ENCODE data around the gene ASAP2. TPM values are rescaled to one million over a fixed set of nuclear protein-coding genes. Genes with fewer than 3 reads are reported as not detected.

The ASAP2 gene
- total and polyA plus RNA-seq, 9 of the 15 experiments (the other 6 are each of a cell fraction or from before 2014, with no cell fraction given): 0.06 to 4.3 (median 3.1) TPM

DNA sequence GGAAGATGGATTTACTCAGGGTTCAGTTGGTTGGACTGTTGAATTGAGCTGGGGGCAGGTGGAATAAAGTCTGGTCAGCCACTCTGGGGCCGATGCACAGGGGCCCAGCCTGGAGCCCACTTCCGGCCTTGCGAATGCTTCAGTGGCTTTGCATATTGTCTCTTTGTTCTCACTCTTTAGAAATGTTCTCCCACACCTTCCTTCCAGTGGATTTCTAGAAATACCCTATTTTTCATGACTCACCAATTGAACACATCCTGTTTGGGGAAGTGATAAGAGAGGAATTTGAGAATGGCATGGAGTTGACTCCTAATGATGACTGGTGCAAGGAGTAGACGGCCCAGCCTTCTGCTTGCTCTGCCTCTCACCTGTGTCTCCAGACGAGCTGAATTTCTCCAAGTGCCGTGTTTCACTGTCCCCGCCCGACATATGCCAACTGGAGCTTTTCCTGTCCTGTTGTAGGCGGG is 28.1 kb downstream of the ASAP2 start (continued):
- TF ChIP-seq, protein P1, sequence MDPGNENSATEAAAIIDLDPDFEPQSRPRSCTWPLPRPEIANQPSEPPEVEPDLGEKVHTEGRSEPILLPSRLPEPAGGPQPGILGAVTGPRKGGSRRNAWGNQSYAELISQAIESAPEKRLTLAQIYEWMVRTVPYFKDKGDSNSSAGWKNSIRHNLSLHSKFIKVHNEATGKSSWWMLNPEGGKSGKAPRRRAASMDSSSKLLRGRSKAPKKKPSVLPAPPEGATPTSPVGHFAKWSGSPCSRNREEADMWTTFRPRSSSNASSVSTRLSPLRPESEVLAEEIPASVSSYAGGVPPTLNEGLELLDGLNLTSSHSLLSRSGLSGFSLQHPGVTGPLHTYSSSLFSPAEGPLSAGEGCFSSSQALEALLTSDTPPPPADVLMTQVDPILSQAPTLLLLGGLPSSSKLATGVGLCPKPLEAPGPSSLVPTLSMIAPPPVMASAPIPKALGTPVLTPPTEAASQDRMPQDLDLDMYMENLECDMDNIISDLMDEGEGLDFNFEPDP (CRISPR knock-in tag; IDR thresholded peaks at IDR 0.05): no peak
- TF ChIP-seq KDM2B (CRISPR knock-in tag; IDR thresholded peaks at IDR 0.05): no peak
- TF ChIP-seq, protein P2, sequence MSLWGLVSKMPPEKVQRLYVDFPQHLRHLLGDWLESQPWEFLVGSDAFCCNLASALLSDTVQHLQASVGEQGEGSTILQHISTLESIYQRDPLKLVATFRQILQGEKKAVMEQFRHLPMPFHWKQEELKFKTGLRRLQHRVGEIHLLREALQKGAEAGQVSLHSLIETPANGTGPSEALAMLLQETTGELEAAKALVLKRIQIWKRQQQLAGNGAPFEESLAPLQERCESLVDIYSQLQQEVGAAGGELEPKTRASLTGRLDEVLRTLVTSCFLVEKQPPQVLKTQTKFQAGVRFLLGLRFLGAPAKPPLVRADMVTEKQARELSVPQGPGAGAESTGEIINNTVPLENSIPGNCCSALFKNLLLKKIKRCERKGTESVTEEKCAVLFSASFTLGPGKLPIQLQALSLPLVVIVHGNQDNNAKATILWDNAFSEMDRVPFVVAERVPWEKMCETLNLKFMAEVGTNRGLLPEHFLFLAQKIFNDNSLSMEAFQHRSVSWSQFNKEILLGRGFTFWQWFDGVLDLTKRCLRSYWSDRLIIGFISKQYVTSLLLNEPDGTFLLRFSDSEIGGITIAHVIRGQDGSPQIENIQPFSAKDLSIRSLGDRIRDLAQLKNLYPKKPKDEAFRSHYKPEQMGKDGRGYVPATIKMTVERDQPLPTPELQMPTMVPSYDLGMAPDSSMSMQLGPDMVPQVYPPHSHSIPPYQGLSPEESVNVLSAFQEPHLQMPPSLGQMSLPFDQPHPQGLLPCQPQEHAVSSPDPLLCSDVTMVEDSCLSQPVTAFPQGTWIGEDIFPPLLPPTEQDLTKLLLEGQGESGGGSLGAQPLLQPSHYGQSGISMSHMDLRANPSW (CRISPR knock-in tag; IDR thresholded peaks at IDR 0.05): no peak
- TF ChIP-seq ZNF133 (CRISPR knock-in tag; IDR thresholded peaks at IDR 0.05): no peak
- no peak for TF ChIP-seq NCOA6 (IDR thresholded peaks at IDR 0.05)
- TF ChIP-seq, protein P3, sequence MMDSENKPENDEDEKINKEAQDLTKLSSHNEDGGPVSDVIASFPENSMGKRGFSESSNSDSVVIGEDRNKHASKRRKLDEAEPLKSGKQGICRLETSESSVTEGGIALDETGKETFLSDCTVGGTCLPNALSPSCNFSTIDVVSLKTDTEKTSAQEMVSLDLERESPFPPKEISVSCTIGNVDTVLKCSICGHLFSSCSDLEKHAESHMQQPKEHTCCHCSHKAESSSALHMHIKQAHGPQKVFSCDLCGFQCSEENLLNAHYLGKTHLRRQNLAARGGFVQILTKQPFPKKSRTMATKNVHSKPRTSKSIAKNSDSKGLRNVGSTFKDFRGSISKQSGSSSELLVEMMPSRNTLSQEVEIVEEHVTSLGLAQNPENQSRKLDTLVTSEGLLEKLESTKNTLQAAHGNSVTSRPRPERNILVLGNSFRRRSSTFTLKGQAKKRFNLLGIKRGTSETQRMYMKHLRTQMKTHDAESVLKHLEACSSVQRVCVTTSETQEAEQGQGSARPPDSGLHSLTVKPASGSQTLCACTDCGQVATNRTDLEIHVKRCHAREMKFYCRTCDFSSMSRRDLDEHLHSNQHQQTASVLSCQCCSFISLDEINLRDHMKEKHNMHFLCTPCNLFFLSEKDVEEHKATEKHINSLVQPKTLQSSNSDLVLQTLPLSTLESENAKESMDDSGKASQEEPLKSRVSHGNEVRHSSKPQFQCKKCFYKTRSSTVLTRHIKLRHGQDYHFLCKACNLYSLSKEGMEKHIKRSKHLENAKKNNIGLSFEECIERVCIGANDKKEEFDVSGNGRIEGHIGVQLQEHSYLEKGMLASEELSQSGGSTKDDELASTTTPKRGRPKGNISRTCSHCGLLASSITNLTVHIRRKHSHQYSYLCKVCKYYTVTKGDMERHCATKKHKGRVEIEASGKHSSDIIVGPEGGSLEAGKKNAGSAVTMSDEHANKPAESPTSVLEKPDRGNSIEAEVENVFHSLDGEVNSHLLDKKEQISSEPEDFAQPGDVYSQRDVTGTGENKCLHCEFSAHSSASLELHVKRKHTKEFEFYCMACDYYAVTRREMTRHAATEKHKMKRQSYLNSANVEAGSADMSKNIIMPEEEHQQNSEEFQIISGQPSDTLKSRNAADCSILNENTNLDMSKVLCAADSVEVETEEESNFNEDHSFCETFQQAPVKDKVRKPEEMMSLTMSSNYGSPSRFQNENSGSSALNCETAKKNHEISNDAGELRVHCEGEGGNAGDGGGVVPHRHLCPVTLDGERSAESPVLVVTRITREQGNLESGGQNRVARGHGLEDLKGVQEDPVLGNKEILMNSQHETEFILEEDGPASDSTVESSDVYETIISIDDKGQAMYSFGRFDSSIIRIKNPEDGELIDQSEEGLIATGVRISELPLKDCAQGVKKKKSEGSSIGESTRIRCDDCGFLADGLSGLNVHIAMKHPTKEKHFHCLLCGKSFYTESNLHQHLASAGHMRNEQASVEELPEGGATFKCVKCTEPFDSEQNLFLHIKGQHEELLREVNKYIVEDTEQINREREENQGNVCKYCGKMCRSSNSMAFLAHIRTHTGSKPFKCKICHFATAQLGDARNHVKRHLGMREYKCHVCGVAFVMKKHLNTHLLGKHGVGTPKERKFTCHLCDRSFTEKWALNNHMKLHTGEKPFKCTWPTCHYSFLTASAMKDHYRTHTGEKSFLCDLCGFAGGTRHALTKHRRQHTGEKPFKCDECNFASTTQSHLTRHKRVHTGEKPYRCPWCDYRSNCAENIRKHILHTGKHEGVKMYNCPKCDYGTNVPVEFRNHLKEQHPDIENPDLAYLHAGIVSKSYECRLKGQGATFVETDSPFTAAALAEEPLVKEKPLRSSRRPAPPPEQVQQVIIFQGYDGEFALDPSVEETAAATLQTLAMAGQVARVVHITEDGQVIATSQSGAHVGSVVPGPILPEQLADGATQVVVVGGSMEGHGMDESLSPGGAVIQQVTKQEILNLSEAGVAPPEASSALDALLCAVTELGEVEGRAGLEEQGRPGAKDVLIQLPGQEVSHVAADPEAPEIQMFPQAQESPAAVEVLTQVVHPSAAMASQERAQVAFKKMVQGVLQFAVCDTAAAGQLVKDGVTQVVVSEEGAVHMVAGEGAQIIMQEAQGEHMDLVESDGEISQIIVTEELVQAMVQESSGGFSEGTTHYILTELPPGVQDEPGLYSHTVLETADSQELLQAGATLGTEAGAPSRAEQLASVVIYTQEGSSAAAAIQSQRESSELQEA (IDR thresholded peaks at IDR 0.05; ENCODE audit: low read depth): no peak
- TF ChIP-seq SRSF1 (IDR thresholded peaks at IDR 0.05; ENCODE audit: low read depth, low read length): no peak
- no peak for TF ChIP-seq FOXJ3 (CRISPR knock-in tag; IDR thresholded peaks at IDR 0.05)
- no peak for TF ChIP-seq MAZ (CRISPR knock-in tag; conservative IDR thresholded peaks at IDR 0.05 in 1 of 2, IDR thresholded peaks at IDR 0.05 in 1 of 2)
- no peak for TF ChIP-seq BCOR (IDR thresholded peaks at IDR 0.05)
- TF ChIP-seq, protein P4, sequence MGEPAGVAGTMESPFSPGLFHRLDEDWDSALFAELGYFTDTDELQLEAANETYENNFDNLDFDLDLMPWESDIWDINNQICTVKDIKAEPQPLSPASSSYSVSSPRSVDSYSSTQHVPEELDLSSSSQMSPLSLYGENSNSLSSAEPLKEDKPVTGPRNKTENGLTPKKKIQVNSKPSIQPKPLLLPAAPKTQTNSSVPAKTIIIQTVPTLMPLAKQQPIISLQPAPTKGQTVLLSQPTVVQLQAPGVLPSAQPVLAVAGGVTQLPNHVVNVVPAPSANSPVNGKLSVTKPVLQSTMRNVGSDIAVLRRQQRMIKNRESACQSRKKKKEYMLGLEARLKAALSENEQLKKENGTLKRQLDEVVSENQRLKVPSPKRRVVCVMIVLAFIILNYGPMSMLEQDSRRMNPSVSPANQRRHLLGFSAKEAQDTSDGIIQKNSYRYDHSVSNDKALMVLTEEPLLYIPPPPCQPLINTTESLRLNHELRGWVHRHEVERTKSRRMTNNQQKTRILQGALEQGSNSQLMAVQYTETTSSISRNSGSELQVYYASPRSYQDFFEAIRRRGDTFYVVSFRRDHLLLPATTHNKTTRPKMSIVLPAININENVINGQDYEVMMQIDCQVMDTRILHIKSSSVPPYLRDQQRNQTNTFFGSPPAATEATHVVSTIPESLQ (CRISPR knock-in tag; IDR thresholded peaks at IDR 0.05): no peak
- no peak for TF ChIP-seq TAL1 (IDR thresholded peaks at IDR 0.05)
- TF ChIP-seq, protein P5, sequence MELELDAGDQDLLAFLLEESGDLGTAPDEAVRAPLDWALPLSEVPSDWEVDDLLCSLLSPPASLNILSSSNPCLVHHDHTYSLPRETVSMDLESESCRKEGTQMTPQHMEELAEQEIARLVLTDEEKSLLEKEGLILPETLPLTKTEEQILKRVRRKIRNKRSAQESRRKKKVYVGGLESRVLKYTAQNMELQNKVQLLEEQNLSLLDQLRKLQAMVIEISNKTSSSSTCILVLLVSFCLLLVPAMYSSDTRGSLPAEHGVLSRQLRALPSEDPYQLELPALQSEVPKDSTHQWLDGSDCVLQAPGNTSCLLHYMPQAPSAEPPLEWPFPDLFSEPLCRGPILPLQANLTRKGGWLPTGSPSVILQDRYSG (tag; conservative IDR thresholded peaks at IDR 0.05; ENCODE audit: low read depth): no peak
